ENCODE data around the gene WNT7A. TPM values are rescaled to one million over a fixed set of nuclear protein-coding genes. Genes with fewer than 3 reads are reported as not detected.

WNT7A gene
- total and polyA plus RNA-seq, 2 donors (not counting 3 experiments of a cell fraction or from before 2014, with no cell fraction given) = not detected

GRCh38 chr3:13776253-13777050 is 103.4 kb downstream of the WNT7A start:
- Histone ChIP-seq H3K27ac (ENCODE audit: insufficient read depth, low read depth, low read length) (no peak overlapping the region), H3K36me3 (ENCODE audit: control insufficient read depth in 2 of 2, extremely low read depth in 1 of 2, insufficient read depth in 2 of 2, low read length in 2 of 2) (no peaks in the 10 kb centered on the region), H3K79me2 (ENCODE audit: control insufficient read depth, insufficient read depth, low read length) (no peaks in the 10 kb centered on the region), H3K4me1 (ENCODE audit: control insufficient read depth, extremely low read depth, insufficient read depth, low read length) (no peaks in the 10 kb centered on the region), H4K20me1 (replicated peaks; ENCODE audit: control insufficient read depth, extremely low read depth, insufficient read depth, low read length) (no peaks in the 10 kb centered on the region), H3K9ac (replicated peaks; ENCODE audit: extremely low read depth, insufficient read depth, low read length) (no peak overlapping the region), H3K27me3 (ENCODE audit: control insufficient read depth in 2 of 2, insufficient read depth in 2 of 2, low read length in 2 of 2) (no peaks in the 10 kb centered on the region), H3K4me3 (replicated peaks in 1 of 3; ENCODE audit: insufficient read depth in 1 of 3, low read depth in 1 of 3, low read length in 3 of 3) (no peak overlapping the region), H3K4me2 (ENCODE audit: insufficient read depth, low read length) (no peak overlapping the region), H3K9me1 (replicated peaks; ENCODE audit: control insufficient read depth, extremely low read depth, insufficient read depth, low read length) (no peaks in the 10 kb centered on the region), H3K9me3 (replicated peaks; ENCODE audit: control insufficient read depth, insufficient read depth, low read length) (no peaks in the 10 kb centered on the region), H2AFZ (ENCODE audit: low read depth, low read length) (no peak overlapping the region)
- ChIA-PET CTCF (no interaction called here), POLR2A (no interaction called here)
- FAIRE-seq = no peak
- no peak for DNase-seq (ENCODE audit: low read depth, low spot score)
- TF ChIP-seq POLR2AphosphoS5 (IDR thresholded peaks at IDR 0.05; ENCODE audit: insufficient read depth, low read depth, low read length) (no peak), MYC (IDR thresholded peaks at IDR 0.05; ENCODE audit: low read depth, low read length) (no peak), JUN (IDR thresholded peaks at IDR 0.05; ENCODE audit: borderline replicate concordance, insufficient read depth, insufficient read length, low read depth) (no peak), CTCF (IDR thresholded peaks at IDR 0.05; ENCODE audit: extremely low read depth in 1 of 2, insufficient read depth in 1 of 2, low read depth in 1 of 2, low read length in 2 of 2) (no peak), GATA2 (IDR thresholded peaks at IDR 0.05; ENCODE audit: insufficient read depth, insufficient read length, low read depth, low read length) (no peak), EZH2 (IDR thresholded peaks at IDR 0.05; ENCODE audit: borderline replicate concordance, low read depth, low read length, severe bottlenecking) (no peak), FOS (IDR thresholded peaks at IDR 0.05; ENCODE audit: borderline replicate concordance, insufficient read depth, low read length) (no peak), POLR2A (IDR thresholded peaks at IDR 0.05; ENCODE audit: low read depth, low read length) (no peak), MAX (IDR thresholded peaks at IDR 0.05; ENCODE audit: insufficient read depth, insufficient read length) (no peak)
- dilution Hi-C loops (cut with MboI; ENCODE audit: extremely low pct_ligation_motif_present, low sequenced_read_pairs) (no loop called here), intact Hi-C loops (cut with micrococcal nuclease) (no loop called here)
- no TSS peak for BruUV-seq (replicated peaks)
